NAMALWA (cell line): ENCODE data around the gene OSBP2.
"Not testable (repeated sequence)": the region's sequence is repeated elsewhere in the genome, so short reads cannot be mapped to it uniquely, and the experiment has no call there.

Experiments used
- DNase-seq: peaks from one replicate; pipeline ENCODE4 v3.0.0-alpha.2; 2015; ENCODE audit warnings: low spot score

OSBP2 gene

DNA sequence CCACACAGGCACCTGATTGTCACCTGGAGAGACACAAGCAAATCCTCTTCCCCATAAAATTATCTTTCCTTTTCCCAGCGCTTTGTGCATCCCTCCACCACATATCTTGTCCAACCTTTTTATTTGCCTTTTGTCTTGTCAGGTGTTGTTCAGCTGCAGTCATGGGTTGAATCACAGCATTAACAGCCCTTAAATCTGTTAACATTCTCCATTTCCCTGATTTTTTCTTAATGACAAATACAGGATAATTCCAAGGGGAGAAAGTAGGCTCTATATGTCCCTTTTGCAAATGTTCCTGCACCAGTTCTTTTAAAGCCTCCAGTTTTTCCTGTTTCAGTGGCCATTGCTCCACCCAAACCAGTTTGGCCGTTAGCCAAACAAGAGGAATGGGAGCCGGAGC, 18.1 kb upstream of the OSBP2 start:
- DNase-seq = not testable (repeated sequence)

GRCh38 chr22:30679895-30680690, 14.6 kb upstream of the OSBP2 start:
- DNase-seq = not testable (repeated sequence)

- DNase-seq = no peak
Measured at GRCh38 chr22:30680991-30681770, 13.5 kb upstream of the OSBP2 start.

DNA sequence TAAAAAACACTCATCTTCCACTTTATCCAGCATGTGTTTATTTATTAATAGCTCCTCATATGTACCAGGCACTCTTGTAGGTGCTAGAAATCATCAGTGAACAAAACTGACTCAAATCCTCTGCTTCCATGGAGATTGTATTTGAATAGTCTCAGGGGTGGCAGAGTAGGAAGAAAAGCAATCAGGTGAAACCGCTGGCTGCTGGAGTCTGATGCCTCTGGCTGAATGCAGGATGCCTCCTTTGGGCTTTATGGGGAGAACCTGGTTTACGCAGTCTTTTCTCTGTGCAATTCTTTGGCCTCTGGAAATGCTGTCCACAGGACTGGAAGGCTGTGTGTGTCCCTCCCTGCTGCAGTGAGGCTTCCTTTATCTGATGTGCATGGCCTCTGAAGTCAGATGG, 12.8 kb upstream of the OSBP2 start:
- no peak for DNase-seq

DNA sequence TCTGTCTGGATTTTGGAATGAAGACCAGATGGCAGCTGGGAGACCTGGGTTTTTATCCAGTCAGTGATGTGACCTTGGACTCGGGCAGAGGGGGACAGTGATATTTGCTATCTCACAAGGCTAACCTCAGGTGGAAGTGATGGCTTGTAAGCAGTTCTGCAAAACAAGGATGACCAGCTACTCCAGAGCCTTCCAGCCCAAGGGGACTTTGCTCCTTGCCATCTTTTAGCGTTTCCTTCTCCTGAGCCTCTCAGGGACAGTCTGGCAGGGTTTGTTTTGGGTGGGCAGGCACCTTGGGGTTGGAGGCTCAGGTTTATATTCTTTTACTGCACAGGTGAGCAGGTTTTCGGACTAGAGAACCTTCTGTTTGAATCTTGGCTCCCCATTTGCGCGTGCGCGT, 9.5 kb upstream of the OSBP2 start:
- no peak for DNase-seq

- DNase-seq = no peak
Measured at GRCh38 chr22:30687358-30687757, 7.3 kb upstream of the OSBP2 start.

GRCh38 chr22:30689622-30690021, 5.1 kb upstream of the OSBP2 start:
- DNase-seq = no peak

- no peak for DNase-seq
Measured at GRCh38 chr22:30691204-30691603, 3.5 kb upstream of the OSBP2 start.

DNA sequence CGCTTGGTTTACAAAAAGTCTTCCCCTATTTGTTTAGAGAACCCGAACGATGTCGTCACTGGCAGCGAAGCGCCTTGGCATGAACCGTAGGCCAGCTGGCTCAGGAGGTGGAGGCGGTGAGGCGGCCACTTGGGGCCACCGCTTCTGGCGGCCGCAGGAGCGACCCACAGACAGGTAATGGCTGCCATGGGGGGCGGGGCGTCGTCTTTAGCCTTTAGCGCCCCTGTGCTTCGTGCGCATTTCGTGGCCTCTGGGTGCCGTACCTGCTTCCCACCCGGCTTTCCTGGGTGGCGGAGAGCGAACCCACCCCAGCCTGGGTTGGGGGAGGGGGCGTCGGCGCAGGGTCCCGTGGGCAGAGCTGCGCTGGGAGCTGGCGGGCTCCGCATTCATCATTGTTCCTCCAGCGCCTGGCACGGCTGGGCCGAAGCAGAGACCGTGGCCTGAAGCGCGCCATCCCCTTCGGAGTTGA, 469 bp upstream of the OSBP2 start:
- no peak for DNase-seq

GRCh38 chr22:30695351-30695851, 727 bp downstream of the OSBP2 start:
- no peak for DNase-seq

DNA sequence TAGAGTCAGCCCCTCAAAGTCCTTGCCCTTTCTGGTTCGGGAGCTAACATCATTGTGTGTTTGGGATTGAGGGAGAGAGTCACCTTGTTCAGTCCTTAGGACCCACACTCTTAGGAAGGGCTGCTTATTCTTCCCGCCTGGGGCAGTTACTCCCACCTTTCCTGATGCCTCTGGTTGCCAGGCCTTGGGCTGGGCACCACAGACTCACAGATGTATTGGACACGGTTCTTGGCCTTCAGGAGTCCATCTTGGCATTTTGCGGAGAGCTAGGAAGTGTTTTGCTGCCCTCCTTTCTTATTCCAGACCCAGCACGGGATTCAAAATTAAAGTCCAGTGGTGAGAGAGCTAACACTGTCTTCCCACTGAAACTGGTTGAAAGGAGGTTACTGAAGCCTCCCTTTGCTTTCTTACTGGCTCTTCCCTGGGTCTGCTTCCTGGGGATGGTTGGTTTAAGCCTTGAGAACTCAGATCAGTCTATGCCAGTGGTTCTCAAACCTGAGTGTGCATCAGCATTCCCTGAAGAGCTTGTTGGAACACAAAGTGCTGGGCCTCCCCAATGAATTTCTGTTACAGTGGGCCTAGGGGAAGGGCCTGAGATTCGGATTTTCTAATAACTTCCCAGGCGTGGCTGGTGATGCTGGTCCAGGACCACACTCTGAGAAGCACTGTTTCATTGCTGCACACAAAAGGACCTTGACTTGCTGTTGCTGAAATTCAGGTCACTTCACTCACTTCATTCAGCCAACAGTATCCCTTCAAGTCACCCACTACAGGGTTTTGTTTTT, 1.4 kb downstream of the OSBP2 start:
- DNase-seq = no peak

DNA sequence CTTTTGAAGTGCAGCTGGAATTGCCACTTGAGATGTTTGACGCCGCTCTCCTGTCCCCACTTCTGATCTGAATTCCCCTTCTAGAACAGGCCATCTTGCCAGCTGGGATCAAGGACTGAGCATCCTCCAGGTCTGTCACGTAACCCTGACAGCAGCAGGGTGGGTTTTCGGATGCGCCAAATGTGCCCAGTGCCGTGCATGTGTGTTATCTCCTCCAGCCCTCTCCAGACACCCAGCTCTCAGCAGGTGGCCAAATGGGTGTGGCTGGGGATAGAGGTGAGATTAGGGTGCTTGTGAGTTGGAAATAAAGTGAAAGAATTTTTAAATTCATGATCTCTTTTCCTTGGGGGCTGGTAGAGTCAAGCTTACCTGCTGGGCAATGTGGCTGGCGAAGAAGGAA, 3.3 kb downstream of the OSBP2 start:
- DNase-seq = no peak

DNA sequence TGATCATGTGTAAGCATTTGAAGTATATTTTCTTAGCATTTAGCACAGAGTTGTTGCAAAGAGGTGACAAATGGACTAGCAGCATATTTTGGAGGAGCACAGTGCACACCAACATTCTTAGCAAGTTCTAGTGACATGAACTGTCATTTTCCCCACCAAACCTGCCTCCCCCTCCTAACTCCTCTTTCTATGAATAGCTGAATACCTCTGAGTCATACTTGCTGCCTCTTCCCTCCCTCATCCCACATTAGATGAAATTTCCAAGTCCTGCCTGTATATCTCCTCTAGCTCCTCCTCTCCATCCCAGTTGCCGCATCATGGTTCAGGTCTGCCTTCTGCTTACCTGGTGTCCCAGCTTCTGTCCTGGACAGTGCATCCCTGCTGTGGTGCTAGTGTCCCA, 7.2 kb downstream of the OSBP2 start:
- no peak for DNase-seq

GRCh38 chr22:30702856-30703255, 8.2 kb downstream of the OSBP2 start:
- no peak for DNase-seq

DNA sequence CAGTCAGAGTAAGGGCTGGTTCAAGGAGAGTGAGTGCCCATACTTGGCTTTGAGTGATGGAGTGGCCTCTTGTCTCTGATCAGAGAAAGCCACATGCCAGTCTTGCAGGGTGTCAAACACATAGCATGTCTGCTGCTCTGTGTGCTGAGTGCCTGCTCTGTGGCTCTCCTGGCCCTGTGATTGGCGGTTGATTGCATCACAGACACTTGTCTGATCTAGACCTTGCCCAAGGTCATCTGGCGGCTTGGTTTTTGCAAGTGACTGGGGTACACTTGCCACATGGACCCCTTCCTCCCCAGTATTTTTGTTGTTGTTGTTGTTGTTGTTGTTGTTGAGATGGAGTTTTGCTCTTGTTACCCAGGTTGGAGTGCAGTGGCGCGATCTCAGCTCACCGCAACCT, 10.3 kb downstream of the OSBP2 start:
- DNase-seq = no peak

DNA sequence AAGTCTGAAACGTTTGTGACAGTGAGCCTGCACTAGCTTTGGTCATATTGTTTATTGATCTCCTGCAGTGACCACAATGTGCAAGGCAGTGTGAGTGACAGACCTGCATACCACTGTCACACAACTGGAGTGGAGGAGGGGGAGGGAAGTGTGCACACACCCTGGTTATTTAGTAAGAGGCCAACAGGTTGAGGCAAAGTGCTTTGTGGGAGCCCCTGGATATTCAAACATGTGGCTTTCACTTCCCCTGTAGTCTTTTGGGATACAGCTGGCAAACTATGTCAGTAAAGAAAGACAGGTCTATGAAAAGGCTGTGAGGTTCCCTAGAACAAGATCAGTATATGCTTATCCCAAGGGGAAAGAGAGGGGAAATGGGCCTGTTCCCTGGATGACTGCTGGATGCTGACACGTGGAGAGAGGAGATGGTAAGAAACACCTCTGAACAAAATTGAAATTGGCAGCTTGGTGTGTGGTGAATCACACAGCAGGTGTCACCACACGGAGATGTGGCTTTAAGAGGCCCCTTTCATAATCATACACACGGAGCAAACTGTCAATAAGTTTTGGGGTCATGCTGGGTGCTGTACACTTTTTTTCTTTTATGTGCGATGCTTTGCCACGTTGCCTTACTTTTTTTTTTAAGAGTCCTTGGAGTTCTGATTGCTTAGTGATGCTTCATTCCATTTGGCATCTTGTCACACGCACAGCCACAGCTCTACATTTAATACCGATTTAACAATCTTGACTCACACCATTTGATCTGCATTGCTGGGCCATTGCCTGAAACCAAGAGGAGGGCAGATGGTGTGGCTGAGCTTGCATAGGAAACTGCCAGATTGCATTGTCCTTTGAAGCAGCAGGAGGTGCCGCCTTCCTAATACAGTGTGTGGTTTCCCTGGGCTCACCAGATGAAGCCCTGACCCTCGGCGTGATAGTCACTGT, 11.3 kb downstream of the OSBP2 start:
- no peak for DNase-seq

DNA sequence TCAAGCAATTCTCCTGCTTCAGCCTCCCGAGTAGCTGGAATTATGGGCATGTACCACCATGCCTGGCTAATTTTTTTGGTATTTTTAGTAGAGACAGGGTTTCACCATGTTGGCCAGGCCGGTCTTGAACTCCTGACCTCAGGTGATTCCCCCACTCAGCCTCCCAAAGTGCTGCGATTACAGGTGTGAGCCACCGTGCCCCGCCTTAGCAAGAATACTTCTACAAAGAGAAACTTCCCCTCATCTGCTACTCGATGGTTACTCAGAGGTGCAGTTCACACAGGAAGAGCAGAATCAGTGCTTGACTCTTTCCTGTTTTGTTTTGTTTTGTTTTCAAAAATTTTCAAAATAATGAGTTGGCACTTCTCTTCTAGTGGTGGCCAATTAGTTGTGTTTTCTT, 15.3 kb downstream of the OSBP2 start:
- DNase-seq = not testable (repeated sequence)

DNA sequence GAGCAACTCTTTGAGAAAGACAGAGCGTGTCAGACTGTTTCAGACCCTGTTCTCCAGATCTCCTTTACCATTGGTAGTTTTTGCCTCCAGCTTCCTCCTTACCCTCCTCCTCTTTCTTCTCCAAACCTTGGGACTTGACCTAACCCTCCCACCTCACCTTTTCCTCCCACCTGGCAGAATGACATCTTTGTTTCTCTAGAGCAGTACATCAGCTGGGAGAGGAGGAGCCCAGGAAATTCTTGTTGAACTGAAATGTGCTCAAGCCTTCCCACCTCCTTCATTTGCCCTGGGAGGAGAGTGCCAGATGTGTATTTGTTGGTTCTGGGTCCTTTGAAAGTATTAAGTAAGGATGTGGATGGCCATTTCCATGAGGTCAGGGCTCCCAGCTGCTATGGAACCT, 17.4 kb downstream of the OSBP2 start:
- DNase-seq = no peak

- DNase-seq = no peak
Measured at GRCh38 chr22:30714062-30714461, 19.4 kb downstream of the OSBP2 start.

- no peak for DNase-seq
Measured at GRCh38 chr22:30717331-30717921, 22.8 kb downstream of the OSBP2 start.

GRCh38 chr22:30717952-30718351, 23.3 kb downstream of the OSBP2 start:
- DNase-seq = no peak
